HCT116 (cell line): ENCODE results near the gene OR2AJ1. TPM values are rescaled to one million over a fixed set of nuclear protein-coding genes. Genes with fewer than 3 reads are reported as not detected.

Experiments used
- ATAC-seq: fragments of 200-7000 bp; cut with Tn5 transposase; 2 replicates; pipeline ENCODE4 v1.9.1; 2020; ENCODE audit warnings: mild to moderate bottlenecking, moderate library complexity
- BruUV-seq: library from RNA; stranded (reverse); fragments of 400-500 nt; replicated peaks from 2 replicates; lab custom pipeline; 2021; lab: Mats Ljungman, UMichigan
- CTCF ChIA-PET: fragments of 300-600 bp; sonication (Branson Sonifier 250); formaldehyde crosslinking; loops from one replicate; lab custom pipeline; 2021; ENCODE audit warnings: antibody characterized with exemption; lab: Charles Lee
- POLR2A ChIA-PET: fragments of 300-600, 350-600 bp; sonication (Branson Sonifier 250); formaldehyde crosslinking; loops from one replicate; lab custom pipeline; 2021; ENCODE audit warnings: antibody characterized with exemption; lab: Charles Lee
- RAD21 ChIA-PET, 2 experiments: fragments of 300-600 bp; sonication (Branson Sonifier 250); formaldehyde crosslinking; loops; one replicate each; lab custom pipeline; 2023; ENCODE audit warnings: low total read pairs in 2 of 2; ENCODE audit not compliant: uncharacterized antibody in 2 of 2, unreplicated experiment in 2 of 2, low non-redundant PET in 1 of 2; lab: Charles Lee
- DNase-seq: peaks from one replicate; pipeline ENCODE4 v3.0.0-alpha.2; 2010; ENCODE audit warnings: low read depth, low spot score
- H2AFZ ChIP-seq: fragments of 200-600 bp; shearing (Covaris generic), sonication (generic); 2 replicates; pipeline ENCODE4 v1.6.1; 2017; ENCODE audit warnings: low read depth, mixed run types, mixed read lengths, antibody characterized with exemption, low read length; ENCODE audit not compliant: poor library complexity, severe bottlenecking
- H3K27ac ChIP-seq: 2 replicates; pipeline ENCODE4 v1.5.1; 2012; ENCODE audit warnings: low read depth, low read length
- H3K27me3 ChIP-seq: fragments of 200-600 bp; sonication (generic); 2 replicates; pipeline ENCODE4 v1.6.1; 2016; ENCODE audit warnings: mixed run types, low read length, mixed read lengths; ENCODE audit not compliant: insufficient read depth
- H3K36me3 ChIP-seq, 2 experiments: fragments of 200-500 bp in 1 of 2; fragments of 200-600 bp in 1 of 2; sonication (Bioruptor generic) in 1 of 2; sonication (generic) in 1 of 2; 2 replicates each; pipeline versions ENCODE4 v1.5.1 to v1.6.1; 2014 to 2016; ENCODE audit warnings: low read length in 2 of 2, inconsistent platforms in 1 of 2, mixed read lengths in 1 of 2, mixed run types in 1 of 2; ENCODE audit not compliant: insufficient read depth in 2 of 2, control insufficient read depth in 1 of 2
- H3K4me1 ChIP-seq, 2 experiments: fragments of 200-600 bp in 1 of 2; sonication (generic) in 1 of 2; 2 replicates each; pipeline versions ENCODE4 v1.5.1 to v1.6.1; 2012 to 2017; ENCODE audit warnings: low read length in 2 of 2, inconsistent platforms in 1 of 2, mild to moderate bottlenecking in 1 of 2, mixed read lengths in 1 of 2, mixed run types in 1 of 2, moderate library complexity in 1 of 2; ENCODE audit not compliant: insufficient read depth in 2 of 2, control insufficient read depth in 1 of 2
- H3K4me2 ChIP-seq: fragments of 200-600 bp; sonication (generic); 2 replicates; pipeline ENCODE4 v1.6.1; 2017; ENCODE audit warnings: mixed run types, low read length, mixed read lengths
- H3K4me3 ChIP-seq, 2 experiments: fragments of 200-600 bp in 1 of 2; sonication (generic) in 1 of 2; replicated peaks in 1 of 2; 2 replicates each; pipeline ENCODE4 v1.5.1; 2011 to 2016; ENCODE audit warnings: low read length in 2 of 2, control low read depth in 1 of 2, low read depth in 1 of 2, mild to moderate bottlenecking in 1 of 2, mixed read lengths in 1 of 2, mixed run types in 1 of 2
- H3K79me2 ChIP-seq: fragments of 200-600 bp; sonication (generic); 2 replicates; pipeline ENCODE4 v1.6.1; 2017; ENCODE audit warnings: mild to moderate bottlenecking, mixed run types, low read length, moderate library complexity, mixed read lengths; ENCODE audit not compliant: insufficient read depth
- H3K9ac ChIP-seq: fragments of 200-600 bp; sonication (generic); 2 replicates; pipeline ENCODE4 v1.6.1; 2016; ENCODE audit warnings: low read length, mixed read lengths
- H3K9me2 ChIP-seq: fragments of 200-600 bp; sonication (generic), shearing (Covaris generic); 2 replicates; pipeline ENCODE4 v1.6.1; 2017; ENCODE audit warnings: mixed run types, mild to moderate bottlenecking, moderate library complexity; ENCODE audit not compliant: insufficient read depth
- H3K9me3 ChIP-seq, 2 experiments: fragments of 200-500 bp in 1 of 2; fragments of 200-600 bp in 1 of 2; sonication (Bioruptor generic) in 1 of 2; sonication (generic) in 1 of 2; 2 replicates each; pipeline ENCODE4 v1.6.1; 2014 to 2017; ENCODE audit warnings: low read length in 2 of 2, mixed read lengths in 2 of 2, inconsistent platforms in 1 of 2, low read depth in 1 of 2, mild to moderate bottlenecking in 1 of 2, mixed run types in 1 of 2, moderate library complexity in 1 of 2; ENCODE audit not compliant: control insufficient read depth in 1 of 2, insufficient read depth in 1 of 2
- H4K20me1 ChIP-seq: fragments of 200-600 bp; sonication (generic), shearing (Covaris generic); 2 replicates; pipeline ENCODE4 v1.6.1; 2017; ENCODE audit warnings: mixed run types, mild to moderate bottlenecking, moderate library complexity; ENCODE audit not compliant: insufficient read depth
- CBX3 ChIP-seq: IDR thresholded peaks from 2 replicates; pipeline ENCODE4 v1.6.1; 2012; ENCODE audit warnings: low read depth
- CTCF ChIP-seq, 3 experiments: fragments of 200-600 bp in 1 of 3; sonication (generic) in 1 of 3; IDR thresholded peaks in 2 of 3; conservative IDR thresholded peaks in 1 of 3; 2 replicates each; pipeline ENCODE4 v1.5.1; 2012 to 2017; ENCODE audit warnings: low read depth in 2 of 3, low read length in 2 of 3, antibody characterized with exemption in 1 of 3, borderline replicate concordance in 1 of 3, control low read depth in 1 of 3, mild to moderate bottlenecking in 1 of 3, mixed read lengths in 1 of 3, mixed run types in 1 of 3, moderate library complexity in 1 of 3; ENCODE audit not compliant: insufficient read depth in 1 of 3
- ELF1 ChIP-seq: IDR thresholded peaks from 2 replicates; pipeline ENCODE4 v1.6.1; 2012; ENCODE audit warnings: low read depth, borderline replicate concordance
- EZH2 ChIP-seq: fragments of 200-600 bp; sonication (generic); IDR thresholded peaks from 2 replicates; pipeline ENCODE4 v1.6.1; 2017; ENCODE audit warnings: antibody characterized with exemption, mixed run types
- EZH2phosphoT487 ChIP-seq: fragments of 200-600 bp; IDR thresholded peaks from 2 replicates; pipeline ENCODE4 v1.6.1; 2018; ENCODE audit warnings: antibody characterized with exemption, borderline replicate concordance
- MAX ChIP-seq: IDR thresholded peaks from 2 replicates; pipeline ENCODE4 v1.6.1; 2012
- RAD21 ChIP-seq: IDR thresholded peaks from 2 replicates; pipeline ENCODE4 v1.6.1; 2012; ENCODE audit warnings: low read depth, mild to moderate bottlenecking
- REST ChIP-seq: IDR thresholded peaks from 2 replicates; pipeline ENCODE4 v1.6.1; 2012; ENCODE audit warnings: low read depth
- SIN3A ChIP-seq: IDR thresholded peaks from 2 replicates; pipeline ENCODE4 v1.6.1; 2012; ENCODE audit warnings: low read depth
- SP1 ChIP-seq: IDR thresholded peaks from 2 replicates; pipeline ENCODE4 v1.6.1; 2012; ENCODE audit warnings: low read depth
- TCF7L2 ChIP-seq: IDR thresholded peaks from 2 replicates; pipeline ENCODE4 v1.7.0; 2011; ENCODE audit warnings: borderline replicate concordance, inconsistent platforms; ENCODE audit not compliant: insufficient read depth, insufficient read length; ENCODE audit errors: extremely low read depth
- ZFX ChIP-seq: fragments of 450-650 bp; IDR thresholded peaks from 2 replicates; pipeline ENCODE4 v1.6.1; 2017
- intact Hi-C: fragments of 100-400 bp; cut with micrococcal nuclease; formaldehyde crosslinking; loops from 2 replicates; pipeline ENCODE4 v1.10.0; 2022
- total RNA-seq: library from RNA; stranded (reverse); gene quantifications from one replicate; pipeline ENCODE4 v1.2.1, GENCODE V29; 2021; ENCODE audit not compliant: unreplicated experiment

Gene OR2AJ1
- total RNA-seq, 1 experiment from 2014 or later: not detected

GRCh38 chr1:247904122-247904521, 20.6 kb upstream of the OR2AJ1 start:
- no peak for DNase-seq
- Histone ChIP-seq H3K79me2 (no peaks in the 10 kb centered on the region), H3K4me1 (no peaks in the 10 kb centered on the region), H3K9me3 (peaks cover 0 to 5% of the 10 kb centered on the region in 2 experiments; a peak in 2 of 4 replicates), H3K9ac (no peak overlapping the region), H4K20me1 (no peaks in the 10 kb centered on the region), H3K4me2 (no peak overlapping the region), H3K27me3 (no peaks in the 10 kb centered on the region), H3K9me2 (no peaks in the 10 kb centered on the region), H3K36me3 (no peaks in the 10 kb centered on the region), H3K4me3 (no peak overlapping the region), H2AFZ (no peak overlapping the region), H3K27ac (no peak overlapping the region)
- POLR2A ChIA-PET: no interaction called here
- CTCF ChIA-PET: no interaction called here
- intact Hi-C loops: no loop called here
- RAD21 ChIA-PET: no interaction called here
- no peak for ATAC-seq
- BruUV-seq: no TSS peak
- no peak for TF ChIP-seq EZH2phosphoT487
- TF ChIP-seq CTCF (IDR thresholded peaks at IDR 0.05 in 2 of 3, conservative IDR thresholded peaks at IDR 0.05 in 1 of 3; ENCODE audit: borderline replicate concordance in 1 of 3, insufficient read depth in 1 of 3, low read depth in 2 of 3, low read length in 2 of 3): no peak
- no peak for TF ChIP-seq SIN3A
- TF ChIP-seq SP1: no peak
- TF ChIP-seq CBX3: no peak
- TF ChIP-seq MAX: no peak
- TF ChIP-seq ELF1: no peak
- no peak for TF ChIP-seq TCF7L2
- TF ChIP-seq RAD21: no peak
- no peak for TF ChIP-seq EZH2
- no peak for TF ChIP-seq REST
- no peak for TF ChIP-seq ZFX
